HG03432 (cell line): ENCODE data around the gene ZNF397.

Source experiments
- ATAC-seq: cut with Tn5 transposase; IDR thresholded peaks from one replicate; pipeline ENCODE4 v1.9.1; 2021; ENCODE audit warnings: mild to moderate bottlenecking, moderate library complexity; ENCODE audit not compliant: unreplicated experiment

Gene ZNF397

GRCh38 chr18:35245719-35246317 lies 5.0 kb downstream of the ZNF397 start:
- no peak for ATAC-seq

GRCh38 chr18:35246831-35247230 lies 6.0 kb downstream of the ZNF397 start:
- no peak for ATAC-seq

- ATAC-seq, result no peak
Measured at GRCh38 chr18:35247412-35248249, 6.8 kb downstream of the ZNF397 start.

- ATAC-seq, result no peak
Measured at GRCh38 chr18:35248429-35248828, 7.6 kb downstream of the ZNF397 start.

- no peak for ATAC-seq
Measured at GRCh38 chr18:35252466-35252865, 11.6 kb downstream of the ZNF397 start.

GRCh38 chr18:35253655-35254287 lies 12.9 kb downstream of the ZNF397 start:
- no peak for ATAC-seq

- no peak for ATAC-seq
Measured at GRCh38 chr18:35256947-35257346, 16.1 kb downstream of the ZNF397 start.

- ATAC-seq, result no peak
Measured at GRCh38 chr18:35264409-35264808, 23.6 kb downstream of the ZNF397 start.

- ATAC-seq, result peak; percentile 83
Measured at GRCh38 chr18:35267161-35267651, 26.4 kb downstream of the ZNF397 start.

GRCh38 chr18:35267809-35268208 lies 27.0 kb downstream of the ZNF397 start:
- peak; percentile 14 for ATAC-seq

GRCh38 chr18:35268821-35269220 lies 28.0 kb downstream of the ZNF397 start:
- no peak for ATAC-seq

GRCh38 chr18:35271656-35272055 lies 30.8 kb downstream of the ZNF397 start:
- ATAC-seq, result no peak

- ATAC-seq, result no peak
Measured at GRCh38 chr18:35276267-35276666, 35.4 kb downstream of the ZNF397 start.

- no peak for ATAC-seq
Measured at GRCh38 chr18:35277633-35278032, 36.8 kb downstream of the ZNF397 start.

GRCh38 chr18:35278085-35278484 lies 37.3 kb downstream of the ZNF397 start:
- no peak for ATAC-seq

- no peak for ATAC-seq
Measured at GRCh38 chr18:35278969-35279368, 38.1 kb downstream of the ZNF397 start.

- ATAC-seq, result no peak
Measured at GRCh38 chr18:35282353-35282752, 41.5 kb downstream of the ZNF397 start.

GRCh38 chr18:35283923-35284794 lies 43.3 kb downstream of the ZNF397 start:
- ATAC-seq, result no peak

GRCh38 chr18:35284841-35285240 lies 44.0 kb downstream of the ZNF397 start:
- no peak for ATAC-seq

- ATAC-seq, result peak; percentile 8
Measured at GRCh38 chr18:35289293-35289692, 48.5 kb downstream of the ZNF397 start.

GRCh38 chr18:35289727-35290093 lies 48.9 kb downstream of the ZNF397 start:
- peak; percentile 31 for ATAC-seq
